ENCODE measurements around the gene IL36B.

IL36B gene

GRCh38 chr2:113075600-113075999 lies 22.9 kb upstream of the IL36B start:
- H3K4me3 ChIP-seq (ENCODE audit: low read length) = no peak overlapping the region
- H3K9me3 ChIP-seq (ENCODE audit: insufficient read depth, low read depth, low read length) = no peaks in the 10 kb centered on the region
- H3K27me3 ChIP-seq (ENCODE audit: insufficient read depth, low read length) = no peaks in the 10 kb centered on the region
- no peaks in the 10 kb centered on the region for H3K4me1 ChIP-seq (ENCODE audit: insufficient read depth, low read length)
- H3K27ac ChIP-seq (ENCODE audit: low read depth, low read length) = no peak overlapping the region
- no peak overlapping the region for H3K9ac ChIP-seq (ENCODE audit: low read depth, low read length)
- 98% methylated on average over 3 of the region's 3 CpGs for WGBS
- no peaks in the 10 kb centered on the region for H3K36me3 ChIP-seq (ENCODE audit: insufficient read depth, low read length)

GRCh38 chr2:113075030-113075429 lies 22.4 kb upstream of the IL36B start:
- Histone ChIP-seq H3K4me3 (ENCODE audit: low read length) (no peak overlapping the region), H3K9me3 (ENCODE audit: insufficient read depth, low read depth, low read length) (no peaks in the 10 kb centered on the region), H3K27ac (ENCODE audit: low read depth, low read length) (no peak overlapping the region), H3K27me3 (ENCODE audit: insufficient read depth, low read length) (no peaks in the 10 kb centered on the region), H3K36me3 (ENCODE audit: insufficient read depth, low read length) (no peaks in the 10 kb centered on the region), H3K4me1 (ENCODE audit: insufficient read depth, low read length) (no peaks in the 10 kb centered on the region), H3K9ac (ENCODE audit: low read depth, low read length) (no peak overlapping the region)
- WGBS = 84% methylated on average over 5 of the region's 5 CpGs

- H3K27ac ChIP-seq (ENCODE audit: low read depth, low read length) = no peak overlapping the region
- 97% methylated on average over 3 of the region's 3 CpGs for WGBS
These were observed 20.7 kb upstream of the IL36B start for GRCh38 chr2:113073325-113073834.

GRCh38 chr2:113072584-113072983 lies 19.9 kb upstream of the IL36B start:
- Histone ChIP-seq H3K9ac (ENCODE audit: low read depth, low read length) (no peak overlapping the region), H3K9me3 (ENCODE audit: insufficient read depth, low read depth, low read length) (no peaks in the 10 kb centered on the region), H3K4me1 (ENCODE audit: insufficient read depth, low read length) (no peaks in the 10 kb centered on the region), H3K36me3 (ENCODE audit: insufficient read depth, low read length) (no peaks in the 10 kb centered on the region), H3K27ac (ENCODE audit: low read depth, low read length) (no peak overlapping the region), H3K4me3 (ENCODE audit: low read length) (no peak overlapping the region), H3K27me3 (ENCODE audit: insufficient read depth, low read length) (0 out of 2 replicates have a peak, but pooled peaks cover 2% of the 10 kb centered on the region)
- WGBS = 52% methylated on average over 4 of the region's 4 CpGs

More at GRCh38 chr2:113073325-113073834, 20.7 kb upstream of the IL36B start:
- Histone ChIP-seq H3K27me3 (ENCODE audit: insufficient read depth, low read length) (0 out of 2 replicates have a peak, but pooled peaks cover 2% of the 10 kb centered on the region), H3K9ac (ENCODE audit: low read depth, low read length) (no peak overlapping the region), H3K9me3 (ENCODE audit: insufficient read depth, low read depth, low read length) (no peaks in the 10 kb centered on the region), H3K4me3 (ENCODE audit: low read length) (no peak overlapping the region), H3K4me1 (ENCODE audit: insufficient read depth, low read length) (no peaks in the 10 kb centered on the region), H3K36me3 (ENCODE audit: insufficient read depth, low read length) (no peaks in the 10 kb centered on the region)

- Histone ChIP-seq H3K9ac (ENCODE audit: low read depth, low read length) (no peak overlapping the region), H3K27ac (ENCODE audit: low read depth, low read length) (no peak overlapping the region), H3K27me3 (ENCODE audit: insufficient read depth, low read length) (0 out of 2 replicates have a peak, but pooled peaks cover 2% of the 10 kb centered on the region), H3K4me3 (ENCODE audit: low read length) (no peak overlapping the region), H3K9me3 (ENCODE audit: insufficient read depth, low read depth, low read length) (no peaks in the 10 kb centered on the region), H3K4me1 (ENCODE audit: insufficient read depth, low read length) (no peaks in the 10 kb centered on the region), H3K36me3 (ENCODE audit: insufficient read depth, low read length) (no peaks in the 10 kb centered on the region)
- 86% methylated on average over 1 of the region's 1 CpG for WGBS
These were observed 17.9 kb upstream of the IL36B start for GRCh38 chr2:113070606-113070975.

- WGBS = 93% methylated on average over 4 of the region's 4 CpGs
- H3K27me3 ChIP-seq (ENCODE audit: insufficient read depth, low read length) = 0 out of 2 replicates have a peak, but pooled peaks cover 2% of the 10 kb centered on the region
- no peaks in the 10 kb centered on the region for H3K36me3 ChIP-seq (ENCODE audit: insufficient read depth, low read length)
- H3K9ac ChIP-seq (ENCODE audit: low read depth, low read length) = no peak overlapping the region
- H3K27ac ChIP-seq (ENCODE audit: low read depth, low read length) = no peak overlapping the region
- no peak overlapping the region for H3K4me3 ChIP-seq (ENCODE audit: low read length)
- peaks cover 4% of the 10 kb centered on the region; the same call in 1 of the 2 replicates for H3K9me3 ChIP-seq (ENCODE audit: insufficient read depth, low read depth, low read length)
- H3K4me1 ChIP-seq (ENCODE audit: insufficient read depth, low read length) = no peaks in the 10 kb centered on the region
These were observed 17.3 kb upstream of the IL36B start for GRCh38 chr2:113069676-113070605.

- Histone ChIP-seq H3K9me3 (ENCODE audit: insufficient read depth, low read depth, low read length) (peaks cover 6% of the 10 kb centered on the region; the same call in 1 of the 2 replicates), H3K27ac (ENCODE audit: low read depth, low read length) (no peak overlapping the region), H3K36me3 (ENCODE audit: insufficient read depth, low read length) (no peaks in the 10 kb centered on the region), H3K9ac (ENCODE audit: low read depth, low read length) (no peak overlapping the region), H3K4me1 (ENCODE audit: insufficient read depth, low read length) (no peaks in the 10 kb centered on the region), H3K4me3 (ENCODE audit: low read length) (no peak overlapping the region), H3K27me3 (ENCODE audit: insufficient read depth, low read length) (0 out of 2 replicates have a peak, but pooled peaks cover 2% of the 10 kb centered on the region)
- WGBS = 69% methylated on average over 5 of the region's 5 CpGs
These were observed 16.2 kb upstream of the IL36B start for GRCh38 chr2:113068706-113069485.

GRCh38 chr2:113068249-113068648 lies 15.6 kb upstream of the IL36B start:
- 83% methylated on average over 2 of the region's 2 CpGs for WGBS
- H3K4me3 ChIP-seq (ENCODE audit: low read length) = no peak overlapping the region
- H3K9me3 ChIP-seq (ENCODE audit: insufficient read depth, low read depth, low read length) = peaks cover 6% of the 10 kb centered on the region; the same call in 1 of the 2 replicates
- H3K4me1 ChIP-seq (ENCODE audit: insufficient read depth, low read length) = no peaks in the 10 kb centered on the region
- no peak overlapping the region for H3K9ac ChIP-seq (ENCODE audit: low read depth, low read length)
- 0 out of 2 replicates have a peak, but pooled peaks cover 2% of the 10 kb centered on the region for H3K27me3 ChIP-seq (ENCODE audit: insufficient read depth, low read length)
- H3K27ac ChIP-seq (ENCODE audit: low read depth, low read length) = no peak overlapping the region
- H3K36me3 ChIP-seq (ENCODE audit: insufficient read depth, low read length) = no peaks in the 10 kb centered on the region

GRCh38 chr2:113067681-113068080 lies 15.0 kb upstream of the IL36B start, which contains the start of gene IL1F10:
Gene IL1F10, plus strand, starts transcription at chr2:113067970. Its CDS starts 4,769 bp downstream, at chr2:113072739.
- Histone ChIP-seq H3K4me3 (ENCODE audit: low read length) (no peak within 1 kb of the TSS), H3K36me3 (ENCODE audit: insufficient read depth, low read length) (no peaks in the 10 kb centered on the region), H3K27ac (ENCODE audit: low read depth, low read length) (no peak within 1 kb of the TSS), H3K9me3 (ENCODE audit: insufficient read depth, low read depth, low read length) (peaks cover 6% of the 10 kb centered on the region; the same call in 1 of the 2 replicates), H3K4me1 (ENCODE audit: insufficient read depth, low read length) (no peaks in the 10 kb centered on the region), H3K27me3 (ENCODE audit: insufficient read depth, low read length) (0 out of 2 replicates have a peak, but pooled peaks cover 2% of the 10 kb centered on the region), H3K9ac (ENCODE audit: low read depth, low read length) (no peak within 1 kb of the TSS)
- WGBS = 94% methylated on average over 3 of the region's 3 CpGs

GRCh38 chr2:113064898-113065297 lies 12.2 kb upstream of the IL36B start:
- Histone ChIP-seq H3K27me3 (ENCODE audit: insufficient read depth, low read length) (peaks cover 2% of the 10 kb centered on the region; the same call in 1 of the 2 replicates), H3K4me3 (ENCODE audit: low read length) (no peak overlapping the region), H3K36me3 (ENCODE audit: insufficient read depth, low read length) (no peaks in the 10 kb centered on the region), H3K4me1 (ENCODE audit: insufficient read depth, low read length) (no peaks in the 10 kb centered on the region), H3K27ac (ENCODE audit: low read depth, low read length) (no peak overlapping the region), H3K9ac (ENCODE audit: low read depth, low read length) (no peak overlapping the region), H3K9me3 (ENCODE audit: insufficient read depth, low read depth, low read length) (peaks cover 6% of the 10 kb centered on the region; the same call in 1 of the 2 replicates)
- 93% methylated on average over 1 of the region's 1 CpG for WGBS
